ENCODE data around the gene COL10A1.

DNA sequence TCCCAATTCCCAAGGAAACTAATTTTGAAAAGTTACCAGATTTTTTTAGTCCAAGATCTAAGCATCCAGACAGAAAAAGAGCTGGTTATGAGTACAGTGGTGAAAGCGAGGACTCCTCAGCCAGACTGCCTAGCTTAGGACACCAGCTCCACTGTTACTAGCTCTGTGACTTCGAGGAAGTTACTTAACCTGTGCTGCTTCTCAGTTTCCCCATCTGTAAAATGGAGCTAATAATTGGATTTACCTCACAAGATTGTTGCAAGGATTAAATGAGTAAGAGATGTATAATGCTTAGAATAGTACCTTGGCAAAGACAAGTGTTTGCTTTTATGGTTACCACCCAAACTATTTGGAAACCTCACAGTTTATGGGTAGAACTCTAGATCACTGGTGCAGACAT lies 24.1 kb downstream of the COL10A1 start:
- TF ChIP-seq, protein P1, sequence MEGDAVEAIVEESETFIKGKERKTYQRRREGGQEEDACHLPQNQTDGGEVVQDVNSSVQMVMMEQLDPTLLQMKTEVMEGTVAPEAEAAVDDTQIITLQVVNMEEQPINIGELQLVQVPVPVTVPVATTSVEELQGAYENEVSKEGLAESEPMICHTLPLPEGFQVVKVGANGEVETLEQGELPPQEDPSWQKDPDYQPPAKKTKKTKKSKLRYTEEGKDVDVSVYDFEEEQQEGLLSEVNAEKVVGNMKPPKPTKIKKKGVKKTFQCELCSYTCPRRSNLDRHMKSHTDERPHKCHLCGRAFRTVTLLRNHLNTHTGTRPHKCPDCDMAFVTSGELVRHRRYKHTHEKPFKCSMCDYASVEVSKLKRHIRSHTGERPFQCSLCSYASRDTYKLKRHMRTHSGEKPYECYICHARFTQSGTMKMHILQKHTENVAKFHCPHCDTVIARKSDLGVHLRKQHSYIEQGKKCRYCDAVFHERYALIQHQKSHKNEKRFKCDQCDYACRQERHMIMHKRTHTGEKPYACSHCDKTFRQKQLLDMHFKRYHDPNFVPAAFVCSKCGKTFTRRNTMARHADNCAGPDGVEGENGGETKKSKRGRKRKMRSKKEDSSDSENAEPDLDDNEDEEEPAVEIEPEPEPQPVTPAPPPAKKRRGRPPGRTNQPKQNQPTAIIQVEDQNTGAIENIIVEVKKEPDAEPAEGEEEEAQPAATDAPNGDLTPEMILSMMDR (IDR thresholded peaks at IDR 0.05), result no peak
- TF ChIP-seq POLR2A (IDR thresholded peaks at IDR 0.05), result no peak
